IgD-negative memory B cell (primary cell): Measurements from ENCODE around the gene ARID4B. TPM values are rescaled to one million over a fixed set of nuclear protein-coding genes. Genes with fewer than 3 reads are reported as not detected.
"Not testable (repeated sequence)": the region's sequence is repeated elsewhere in the genome, so short reads cannot be mapped to it uniquely, and the experiment has no call there.

Source experiments
- H3K27ac Mint-ChIP-seq, 3 donors: one replicate each; pipeline ENCODE4 v1.8.0; 2020 to 2022; ENCODE audit warnings: mild to moderate bottlenecking in 3 of 3, mixed read lengths in 3 of 3, moderate library complexity in 1 of 3
- H3K27me3 Mint-ChIP-seq: one replicate; pipeline ENCODE4 v1.8.0; 2021; ENCODE audit warnings: mixed read lengths
- H3K36me3 Mint-ChIP-seq: one replicate; pipeline ENCODE4 v1.8.0; 2020; ENCODE audit warnings: mild to moderate bottlenecking, mixed read lengths
- H3K4me1 Mint-ChIP-seq, 3 donors: one replicate each; pipeline ENCODE4 v1.8.0; 2020 to 2022; ENCODE audit warnings: mixed read lengths in 3 of 3, mild to moderate bottlenecking in 1 of 3
- H3K4me3 Mint-ChIP-seq, 4 donors: one replicate each; pipeline ENCODE4 v1.8.0; 2020 to 2022; ENCODE audit warnings: mild to moderate bottlenecking in 4 of 4, mixed read lengths in 4 of 4, moderate library complexity in 3 of 4
- H3K9me3 Mint-ChIP-seq, 3 donors: one replicate each; pipeline ENCODE4 v1.8.0; 2020 to 2021; ENCODE audit warnings: mixed read lengths in 3 of 3, mild to moderate bottlenecking in 1 of 3
- polyA plus RNA-seq: library from polyadenylated mRNA; unstranded; fragments of 300-500 nt; fragmentation: Illumina TruSeq; gene quantifications from one replicate; pipeline ENCODE4 v1.2.3, GENCODE V29; 2021

The ARID4B gene
- polyA plus RNA-seq, 1 donor from 2014 or later, result 66.2 TPM

DNA sequence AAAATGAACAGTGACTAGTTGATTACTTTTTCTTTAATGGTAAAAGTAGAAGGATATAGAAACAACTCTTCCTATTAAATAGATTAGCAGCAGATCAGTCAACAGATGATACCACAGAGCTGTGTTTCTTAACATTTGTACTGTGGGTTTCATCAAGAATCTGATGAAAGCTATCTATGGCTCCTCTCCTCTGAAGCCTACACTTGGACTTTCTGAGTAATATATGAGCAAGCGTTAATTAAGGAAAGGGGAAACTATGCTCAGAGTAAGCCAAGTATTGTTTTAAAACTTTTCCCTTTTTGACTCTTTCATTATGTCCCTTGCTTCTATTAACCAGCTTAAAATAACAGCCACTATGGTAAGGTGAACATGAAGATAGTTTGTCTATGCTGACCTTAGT lies 10.8 kb downstream of the ARID4B start:
- peak overlapping the region in 2 of 4 donors; percentile 2 to 9 for H3K4me3 Mint-ChIP-seq
- peak overlapping the region in 1 of 3 donors; percentile 6 for H3K27ac Mint-ChIP-seq
- H3K9me3 Mint-ChIP-seq, result no peaks in the 10 kb centered on the region
- peaks cover 42 to 54% (median 49%) of the 10 kb centered on the region in 3 donors for H3K4me1 Mint-ChIP-seq
- no peaks in the 10 kb centered on the region for H3K27me3 Mint-ChIP-seq
- H3K36me3 Mint-ChIP-seq, result peaks cover 2% of the 10 kb centered on the region

DNA sequence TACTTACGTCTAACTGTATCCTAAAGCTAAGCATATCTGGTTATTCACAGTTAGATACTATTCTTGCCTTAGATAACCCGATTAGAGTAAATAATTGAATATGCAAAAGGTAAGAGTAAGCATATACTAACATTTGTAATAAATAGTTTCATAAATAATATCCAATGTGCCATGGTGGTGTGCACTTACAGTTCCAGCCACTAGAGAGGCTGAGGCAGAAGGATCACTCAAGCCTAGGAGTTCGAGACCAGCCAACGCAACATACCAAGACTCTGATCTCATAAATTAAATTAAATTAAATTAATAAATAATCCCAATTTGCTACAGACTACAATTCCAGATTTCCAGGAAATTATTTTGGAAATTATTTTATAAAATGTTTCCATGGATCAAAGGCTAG lies 12.2 kb downstream of the ARID4B start:
- H3K4me3 Mint-ChIP-seq, result no peak overlapping the region
- H3K36me3 Mint-ChIP-seq, result peaks cover 2% of the 10 kb centered on the region

DNA sequence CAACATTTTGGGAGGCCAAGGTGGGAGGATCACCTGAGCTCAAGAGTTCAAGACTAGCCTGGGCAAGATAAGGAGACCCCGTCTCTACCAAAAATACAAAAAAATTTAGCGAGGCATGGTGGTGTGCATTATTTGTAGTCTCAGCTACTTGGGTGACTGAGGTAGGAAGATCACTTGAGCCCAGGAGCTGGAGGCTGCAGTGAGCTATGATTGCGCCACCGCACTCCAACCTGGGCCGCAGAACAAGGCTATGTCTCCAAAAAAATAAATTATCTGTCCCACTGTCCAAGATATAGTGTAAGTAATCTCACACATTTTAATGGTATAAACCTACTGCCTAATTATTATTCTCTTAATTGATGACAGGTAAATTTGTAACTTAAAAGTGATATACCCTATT lies 12.8 kb downstream of the ARID4B start:
- no peaks in the 10 kb centered on the region for H3K27me3 Mint-ChIP-seq
- peaks cover 31 to 41% (median 35%) of the 10 kb centered on the region in 3 donors for H3K4me1 Mint-ChIP-seq
- no peaks in the 10 kb centered on the region for H3K9me3 Mint-ChIP-seq
- peaks cover 2% of the 10 kb centered on the region for H3K36me3 Mint-ChIP-seq
- H3K27ac Mint-ChIP-seq, result no peak overlapping the region
- H3K4me3 Mint-ChIP-seq, result no peak overlapping the region

More for the DNA sequence above, 12.2 kb downstream of the ARID4B start:
- Mint-ChIP-seq H3K4me1 (peaks cover 35 to 46% (median 41%) of the 10 kb centered on the region in 3 donors), H3K27me3 (no peaks in the 10 kb centered on the region), H3K27ac (no peak overlapping the region), H3K9me3 (no peaks in the 10 kb centered on the region)

DNA sequence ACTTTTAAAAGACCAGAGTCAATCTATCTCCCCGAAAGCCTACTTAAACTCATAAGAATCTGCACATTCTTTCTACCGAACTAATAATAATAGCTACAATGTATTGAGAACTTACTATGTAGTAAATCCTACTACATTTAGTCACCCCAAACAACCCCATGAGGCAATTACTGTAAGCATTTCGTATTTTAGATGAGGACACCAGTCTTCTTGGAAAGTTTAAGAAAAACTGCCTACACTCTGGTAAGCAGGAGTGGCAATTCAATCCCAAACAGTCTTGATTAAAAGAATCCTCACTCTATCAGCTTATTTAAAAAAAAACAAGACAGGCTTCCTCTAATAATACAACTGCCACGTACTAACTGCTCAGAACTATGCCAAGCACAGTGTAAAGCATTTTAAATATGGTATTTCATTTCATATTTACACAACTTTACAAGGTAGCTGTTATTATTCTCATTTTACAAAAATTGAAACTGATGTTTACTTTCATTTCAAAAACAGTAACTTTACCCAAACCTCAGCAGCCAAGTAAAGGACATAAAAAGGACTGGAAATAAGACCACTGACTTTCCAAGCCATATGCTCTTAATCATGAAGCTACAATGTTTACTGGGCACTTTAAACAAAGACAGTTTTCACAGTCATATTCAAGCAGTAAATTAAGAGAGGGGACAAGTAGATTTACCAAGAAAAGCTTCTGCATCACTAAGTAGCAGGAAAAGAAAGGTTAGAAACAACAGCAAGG lies 13.9 kb downstream of the ARID4B start:
- Mint-ChIP-seq H3K4me3 (peak overlapping the region in 2 of 4 donors; percentile 29 to 86), H3K36me3 (peaks cover 2% of the 10 kb centered on the region), H3K9me3 (no peaks in the 10 kb centered on the region), H3K27ac (peak overlapping the region in 2 of 3 donors; percentile 33 to 55), H3K27me3 (no peaks in the 10 kb centered on the region), H3K4me1 (peaks cover 31 to 41% (median 34%) of the 10 kb centered on the region in 3 donors)

DNA sequence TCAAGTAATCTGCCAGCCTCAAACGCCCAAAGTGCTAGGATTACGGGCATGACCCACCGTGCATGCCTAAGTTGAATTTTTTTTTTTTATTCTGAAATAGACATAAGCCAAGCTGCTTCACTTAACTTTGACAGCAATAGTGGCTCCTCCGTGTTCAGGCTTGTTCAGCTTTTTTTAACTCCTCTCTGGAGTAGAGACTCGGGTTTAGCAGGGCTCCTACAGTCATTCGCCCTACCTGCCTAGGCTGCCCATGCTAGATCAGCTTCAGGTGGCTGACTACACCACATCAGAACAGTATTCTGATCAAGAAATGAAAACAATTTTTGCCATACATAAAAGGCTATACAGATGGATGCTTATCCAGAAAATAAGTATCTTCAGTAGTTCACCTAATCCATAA lies 14.7 kb downstream of the ARID4B start:
- Mint-ChIP-seq H3K4me1 (peaks cover 27 to 35% (median 28%) of the 10 kb centered on the region in 3 donors), H3K27ac (peak overlapping the region in 1 of 3 donors; percentile 47), H3K27me3 (no peaks in the 10 kb centered on the region), H3K9me3 (no peaks in the 10 kb centered on the region), H3K4me3 (peak overlapping the region in 2 of 4 donors; percentile 29 to 65), H3K36me3 (peaks cover 2% of the 10 kb centered on the region)

DNA sequence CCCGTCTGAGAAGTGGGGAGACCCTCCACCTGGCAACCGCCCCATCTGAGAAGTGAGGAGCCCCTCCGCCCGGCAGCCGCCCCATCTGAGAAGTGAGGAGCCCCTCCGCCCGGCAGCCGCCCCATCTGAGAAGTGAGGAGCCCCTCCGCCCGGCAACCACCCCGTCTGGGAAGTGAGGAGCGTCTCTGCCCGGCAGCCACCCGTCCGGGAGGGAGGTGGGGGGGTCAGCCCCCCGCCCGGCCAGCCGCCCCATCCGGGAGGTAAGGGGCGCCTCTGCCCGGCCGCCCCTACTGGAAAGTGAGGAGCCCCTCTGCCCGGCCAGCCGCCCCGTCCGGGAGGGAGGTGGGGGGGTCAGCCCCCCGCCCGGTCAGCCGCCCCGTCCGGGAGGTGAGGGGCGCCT lies 18.8 kb downstream of the ARID4B start:
- not testable (repeated sequence) for H3K27ac Mint-ChIP-seq, H3K27me3 Mint-ChIP-seq, H3K4me3 Mint-ChIP-seq, H3K36me3 Mint-ChIP-seq, H3K9me3 Mint-ChIP-seq
- H3K4me1 Mint-ChIP-seq, result peaks cover 34 to 39% (median 34%) of the 10 kb centered on the region in 3 donors

DNA sequence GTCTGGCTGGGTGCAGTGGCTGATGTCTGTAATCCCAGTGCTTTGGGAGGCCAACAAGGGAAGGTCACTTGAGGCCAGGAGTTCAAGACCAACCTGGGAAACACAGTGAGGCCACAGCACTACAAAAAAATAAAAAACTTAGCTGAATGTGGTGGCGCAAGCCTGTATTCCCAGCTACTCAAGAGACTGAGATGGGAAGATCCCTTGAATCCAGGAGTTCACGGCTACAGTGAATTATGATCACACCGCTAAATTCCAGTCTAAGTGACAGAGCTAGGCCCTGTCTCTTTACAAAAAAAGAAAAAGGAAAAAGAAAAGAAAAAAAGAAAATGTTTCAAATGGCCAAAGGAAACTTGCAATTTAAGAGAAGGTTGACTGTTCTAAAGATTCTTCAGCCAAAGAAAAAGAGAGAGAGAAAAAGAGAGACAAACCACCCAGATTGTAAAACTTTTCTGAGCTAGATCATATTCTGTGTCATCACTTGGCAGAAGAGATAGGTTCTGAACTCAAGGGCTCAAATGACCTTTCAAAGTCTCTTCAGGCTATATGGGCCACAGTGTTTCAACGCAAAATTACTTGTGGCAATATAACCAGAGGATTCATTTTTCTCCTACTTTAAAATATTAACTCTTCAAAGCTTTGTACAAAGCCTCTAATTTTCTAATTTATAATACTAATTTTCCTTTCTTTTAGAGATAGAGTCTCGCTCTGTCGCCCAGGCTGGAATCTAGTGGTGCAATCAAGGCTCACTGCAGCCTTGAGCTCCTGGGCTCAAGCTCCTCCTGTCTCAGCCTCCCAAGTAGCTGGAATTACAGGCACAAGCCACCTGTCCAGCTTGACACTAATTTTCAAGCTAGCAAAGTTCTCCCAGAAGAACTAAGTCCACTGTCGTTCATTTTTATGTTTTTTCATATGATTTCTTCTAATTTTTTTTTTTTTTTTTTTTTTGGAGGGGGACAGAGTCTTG lies 20.5 kb downstream of the ARID4B start:
- H3K36me3 Mint-ChIP-seq, result peaks cover under 1% of the 10 kb centered on the region
- no peaks in the 10 kb centered on the region for H3K27me3 Mint-ChIP-seq
- H3K27ac Mint-ChIP-seq, result no peak overlapping the region
- no peaks in the 10 kb centered on the region for H3K9me3 Mint-ChIP-seq
- peak overlapping the region in 1 of 4 donors; percentile 43 for H3K4me3 Mint-ChIP-seq
- H3K4me1 Mint-ChIP-seq, result peaks cover 20 to 38% (median 33%) of the 10 kb centered on the region in 3 donors

DNA sequence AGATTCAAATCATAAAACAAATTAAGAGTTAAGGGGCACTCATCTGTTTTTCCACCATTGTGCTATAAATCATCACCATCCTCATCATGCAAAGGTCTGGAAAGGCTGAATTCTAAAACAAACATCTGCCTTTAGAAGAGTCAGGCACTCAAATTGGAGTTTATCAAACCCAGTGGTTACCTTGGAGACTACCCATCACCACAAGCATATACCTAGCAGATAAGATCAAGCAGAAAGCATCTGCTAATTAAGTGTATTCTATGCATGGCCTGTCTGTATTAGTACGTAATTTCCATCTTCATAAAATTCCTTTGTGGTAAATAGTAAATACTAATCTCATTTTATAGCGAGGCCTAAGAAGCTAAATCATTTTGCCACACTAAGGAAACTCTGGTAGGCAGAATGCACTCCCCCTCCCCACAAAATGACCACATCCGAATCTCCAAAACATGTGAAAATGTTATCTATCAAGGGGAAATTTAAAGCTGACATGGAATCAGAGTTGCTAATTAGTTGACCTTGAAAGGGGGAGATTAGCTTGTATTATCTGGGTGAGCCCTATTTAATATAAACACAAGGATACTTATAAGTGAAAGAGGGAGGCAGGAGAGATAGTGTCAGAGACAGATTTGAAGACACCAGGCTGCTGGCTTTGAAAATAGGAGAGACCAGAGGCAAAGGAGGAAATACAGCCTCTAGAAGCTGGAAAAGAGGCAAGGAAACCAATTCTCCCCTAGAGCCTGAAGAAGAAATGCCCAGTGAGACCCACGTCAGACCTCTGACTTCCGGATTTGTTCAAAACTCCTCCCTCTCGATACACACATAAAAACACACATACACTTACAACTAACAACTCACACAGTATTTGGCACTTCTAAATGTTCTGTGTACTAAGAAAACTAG lies 23.2 kb downstream of the ARID4B start:
- Mint-ChIP-seq H3K4me3 (peak overlapping the region in 3 of 4 donors; percentile 10 to 59 (median 58)), H3K27me3 (no peaks in the 10 kb centered on the region), H3K9me3 (no peaks in the 10 kb centered on the region), H3K4me1 (peaks cover 27 to 39% (median 35%) of the 10 kb centered on the region in 3 donors), H3K36me3 (no peaks in the 10 kb centered on the region), H3K27ac (peak overlapping the region; percentile 36 to 87 (median 41))

DNA sequence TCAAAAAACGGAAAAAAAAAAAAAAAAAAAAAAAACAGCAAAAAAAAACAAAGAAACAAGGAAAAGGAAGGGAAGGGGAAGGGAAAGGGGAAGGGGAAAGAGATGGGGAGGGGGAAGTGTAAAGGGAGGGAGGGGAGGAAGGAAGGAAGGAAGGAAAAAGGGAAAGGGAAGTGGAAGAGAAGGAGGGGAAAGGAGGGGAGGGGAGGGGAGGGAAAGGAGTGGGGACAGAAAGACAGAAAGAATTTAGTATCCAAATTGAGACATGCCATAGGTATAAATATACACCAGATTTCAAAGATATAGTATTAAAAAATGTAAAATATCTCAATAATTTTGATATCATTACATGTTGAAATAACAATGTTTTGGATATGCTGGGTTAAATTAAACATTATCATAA lies 25.8 kb downstream of the ARID4B start:
- Mint-ChIP-seq H3K27ac (no peak overlapping the region), H3K4me3 (no peak overlapping the region)

DNA sequence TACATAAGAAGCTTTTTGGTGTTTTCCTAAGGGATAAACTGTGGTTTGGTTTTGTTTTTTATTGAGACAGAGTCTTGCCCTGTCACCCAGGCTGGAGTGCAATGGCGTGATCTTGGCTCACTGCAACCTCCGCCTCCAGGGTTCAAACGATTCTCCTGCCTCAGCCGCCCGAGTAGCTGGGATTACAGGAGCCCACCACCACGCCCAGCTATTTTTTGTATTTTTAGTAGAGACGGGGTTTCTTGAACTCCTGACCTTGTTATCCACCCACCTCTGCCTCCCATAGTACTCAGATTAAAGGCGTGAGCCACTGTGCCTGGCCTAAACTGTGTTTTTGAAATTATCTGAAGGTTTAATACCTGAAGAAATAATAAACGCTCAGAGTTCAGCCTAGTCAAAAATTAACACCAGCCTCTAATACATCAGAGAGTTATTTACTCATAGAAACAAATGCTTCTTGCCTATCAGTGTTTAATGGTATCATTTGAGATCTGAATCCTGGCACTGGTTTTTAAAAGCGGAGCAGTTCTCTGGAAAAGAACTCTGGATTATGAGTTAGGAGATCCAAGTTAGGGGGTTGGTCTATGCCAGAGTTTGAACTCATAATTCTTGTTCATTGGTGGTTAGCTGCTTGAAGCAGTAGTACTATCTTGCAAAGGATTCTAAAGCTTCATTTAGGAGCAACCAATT lies 28.7 kb downstream of the ARID4B start:
- Mint-ChIP-seq H3K27me3 (no peaks in the 10 kb centered on the region), H3K9me3 (peaks cover 0 to 5% (median 3%) of the 10 kb centered on the region in 3 donors), H3K4me1 (peaks cover 36 to 44% (median 38%) of the 10 kb centered on the region in 3 donors), H3K27ac (peak overlapping the region in 1 of 3 donors; percentile 13), H3K36me3 (no peaks in the 10 kb centered on the region), H3K4me3 (peak overlapping the region in 2 of 4 donors; percentile 61)

More for the DNA sequence above, 25.8 kb downstream of the ARID4B start:
- H3K4me1 Mint-ChIP-seq, result peaks cover 41 to 56% (median 50%) of the 10 kb centered on the region in 3 donors
- no peaks in the 10 kb centered on the region for H3K27me3 Mint-ChIP-seq
- H3K36me3 Mint-ChIP-seq, result no peaks in the 10 kb centered on the region
- no peaks in the 10 kb centered on the region for H3K9me3 Mint-ChIP-seq

DNA sequence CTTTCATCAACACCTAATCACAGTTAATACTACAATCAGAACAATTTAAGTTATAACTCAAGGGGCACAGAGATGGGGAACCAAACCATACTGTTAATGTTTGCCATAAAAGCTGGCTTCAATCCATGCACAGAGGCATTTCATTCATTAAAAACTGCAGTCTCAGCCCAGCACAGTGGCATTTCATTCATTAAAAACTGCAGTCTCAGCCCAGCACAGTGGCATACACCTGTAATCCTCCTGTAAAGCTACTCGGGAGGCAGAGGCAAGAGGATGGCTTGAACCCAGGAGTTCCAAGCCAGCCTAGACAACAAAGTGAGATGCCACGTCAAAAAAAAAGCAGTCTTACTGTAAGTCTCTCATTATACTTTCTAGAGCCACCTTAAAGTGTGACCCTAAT lies 29.2 kb downstream of the ARID4B start:
- H3K4me1 Mint-ChIP-seq, result peaks cover 35 to 39% (median 39%) of the 10 kb centered on the region in 3 donors
- no peaks in the 10 kb centered on the region for H3K27me3 Mint-ChIP-seq
- H3K27ac Mint-ChIP-seq, result peak overlapping the region in 1 of 3 donors; percentile 13
- no peaks in the 10 kb centered on the region for H3K36me3 Mint-ChIP-seq
- H3K4me3 Mint-ChIP-seq, result peak overlapping the region in 2 of 4 donors; percentile 20 to 36
- peaks cover 0 to 5% (median 3%) of the 10 kb centered on the region in 3 donors for H3K9me3 Mint-ChIP-seq

DNA sequence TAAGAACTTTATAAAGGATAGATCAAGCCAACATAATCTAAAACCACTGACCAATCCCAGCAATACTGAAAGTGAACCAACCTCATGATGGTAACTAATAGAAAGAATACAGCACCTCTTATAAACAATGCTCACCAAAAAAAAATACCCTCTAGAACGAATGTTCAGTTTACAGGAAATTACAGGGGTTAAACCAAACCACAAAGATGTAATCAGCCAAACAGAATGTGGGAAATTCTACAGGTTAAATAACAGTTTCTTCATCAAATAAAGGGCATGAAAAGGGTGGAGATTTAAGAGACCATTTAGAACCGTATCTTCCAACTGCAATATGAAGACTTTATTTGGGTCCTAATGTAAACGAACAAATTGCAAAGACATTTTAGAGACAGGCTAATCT lies 30.4 kb downstream of the ARID4B start:
- Mint-ChIP-seq H3K36me3 (no peaks in the 10 kb centered on the region), H3K27me3 (no peaks in the 10 kb centered on the region), H3K9me3 (peaks cover 0 to 5% (median 3%) of the 10 kb centered on the region in 3 donors), H3K27ac (peak overlapping the region in 2 of 3 donors; percentile 14), H3K4me1 (peaks cover 36 to 46% (median 41%) of the 10 kb centered on the region in 3 donors), H3K4me3 (peak overlapping the region in 2 of 4 donors; percentile 38 to 79)

DNA sequence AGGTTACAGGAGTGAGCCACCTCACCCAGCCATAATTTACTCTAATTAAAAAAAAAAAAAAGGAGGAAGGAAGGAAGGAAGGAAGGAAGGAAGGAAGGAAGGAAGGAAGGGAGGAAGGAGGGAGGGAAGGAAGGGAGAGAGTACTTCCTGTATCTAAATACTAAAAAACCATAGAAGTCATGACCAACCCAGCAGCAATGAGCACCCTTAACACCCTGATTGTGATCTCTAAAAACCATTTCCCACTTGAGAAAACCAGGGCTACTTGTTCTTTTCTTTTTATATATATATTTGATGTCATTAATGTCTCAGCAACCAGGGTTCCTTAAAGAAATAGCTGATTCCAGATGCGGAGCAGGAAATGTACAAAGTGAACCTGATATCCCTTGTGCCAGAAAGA lies 31.2 kb downstream of the ARID4B start:
- H3K36me3 Mint-ChIP-seq, result no peaks in the 10 kb centered on the region
- H3K27ac Mint-ChIP-seq, result no peak overlapping the region
- H3K27me3 Mint-ChIP-seq, result no peaks in the 10 kb centered on the region

More for the DNA sequence above, 31.2 kb downstream of the ARID4B start:
- H3K4me3 Mint-ChIP-seq, result peak overlapping the region in 1 of 4 donors; percentile 34
- H3K4me1 Mint-ChIP-seq, result peaks cover 37 to 48% (median 42%) of the 10 kb centered on the region in 3 donors
- peaks cover 0 to 5% (median 3%) of the 10 kb centered on the region in 3 donors for H3K9me3 Mint-ChIP-seq
